GM20000 (cell line): ENCODE measurements around the gene CPAMD8.

Source experiments
- DNase-seq: peaks from one replicate; pipeline ENCODE4 v3.0.0; 2012; ENCODE audit warnings: low spot score
- TF ChIP-seq, protein P1 (sequence below): IDR thresholded peaks from 2 replicates; pipeline ENCODE4 v1.5.1; 2012; ENCODE audit warnings: mild to moderate bottlenecking, control low read depth; ENCODE audit errors: extremely low read depth, missing control alignments

CPAMD8 gene

DNA sequence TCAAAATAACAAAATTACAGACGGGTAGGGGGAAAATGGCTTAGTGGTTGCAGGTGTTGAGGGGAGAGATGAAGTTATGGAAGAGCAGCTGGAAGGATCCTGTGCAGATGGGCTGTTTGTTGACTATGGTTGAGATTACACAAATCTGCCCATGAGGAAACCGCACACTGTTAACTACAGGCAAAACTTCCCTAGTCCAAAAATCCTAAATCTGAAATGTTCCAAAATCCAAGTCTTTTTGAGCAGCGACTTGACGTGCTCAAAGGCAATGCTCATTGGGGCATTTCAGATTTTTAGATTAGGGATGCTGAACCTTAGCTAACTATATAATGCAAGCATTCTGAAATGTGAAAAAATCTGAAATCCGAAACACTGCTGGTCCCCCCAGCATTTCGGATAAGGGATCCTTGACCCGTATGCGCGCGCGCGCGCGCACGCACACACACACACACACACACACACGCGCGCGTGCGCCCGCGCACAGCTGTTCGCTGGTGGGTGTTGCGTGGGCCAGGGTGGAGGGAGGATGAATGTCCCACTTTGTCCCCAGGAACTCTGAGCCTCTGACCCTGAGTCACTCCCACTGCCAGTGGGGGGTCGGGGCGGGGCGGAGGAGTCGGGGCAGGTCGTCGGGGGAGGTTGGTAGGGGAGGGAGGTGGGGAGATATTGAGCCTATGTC lies 131.0 kb downstream of the CPAMD8 start:
- no peak for DNase-seq
- TF ChIP-seq, protein P1, sequence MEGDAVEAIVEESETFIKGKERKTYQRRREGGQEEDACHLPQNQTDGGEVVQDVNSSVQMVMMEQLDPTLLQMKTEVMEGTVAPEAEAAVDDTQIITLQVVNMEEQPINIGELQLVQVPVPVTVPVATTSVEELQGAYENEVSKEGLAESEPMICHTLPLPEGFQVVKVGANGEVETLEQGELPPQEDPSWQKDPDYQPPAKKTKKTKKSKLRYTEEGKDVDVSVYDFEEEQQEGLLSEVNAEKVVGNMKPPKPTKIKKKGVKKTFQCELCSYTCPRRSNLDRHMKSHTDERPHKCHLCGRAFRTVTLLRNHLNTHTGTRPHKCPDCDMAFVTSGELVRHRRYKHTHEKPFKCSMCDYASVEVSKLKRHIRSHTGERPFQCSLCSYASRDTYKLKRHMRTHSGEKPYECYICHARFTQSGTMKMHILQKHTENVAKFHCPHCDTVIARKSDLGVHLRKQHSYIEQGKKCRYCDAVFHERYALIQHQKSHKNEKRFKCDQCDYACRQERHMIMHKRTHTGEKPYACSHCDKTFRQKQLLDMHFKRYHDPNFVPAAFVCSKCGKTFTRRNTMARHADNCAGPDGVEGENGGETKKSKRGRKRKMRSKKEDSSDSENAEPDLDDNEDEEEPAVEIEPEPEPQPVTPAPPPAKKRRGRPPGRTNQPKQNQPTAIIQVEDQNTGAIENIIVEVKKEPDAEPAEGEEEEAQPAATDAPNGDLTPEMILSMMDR: no peak

DNA sequence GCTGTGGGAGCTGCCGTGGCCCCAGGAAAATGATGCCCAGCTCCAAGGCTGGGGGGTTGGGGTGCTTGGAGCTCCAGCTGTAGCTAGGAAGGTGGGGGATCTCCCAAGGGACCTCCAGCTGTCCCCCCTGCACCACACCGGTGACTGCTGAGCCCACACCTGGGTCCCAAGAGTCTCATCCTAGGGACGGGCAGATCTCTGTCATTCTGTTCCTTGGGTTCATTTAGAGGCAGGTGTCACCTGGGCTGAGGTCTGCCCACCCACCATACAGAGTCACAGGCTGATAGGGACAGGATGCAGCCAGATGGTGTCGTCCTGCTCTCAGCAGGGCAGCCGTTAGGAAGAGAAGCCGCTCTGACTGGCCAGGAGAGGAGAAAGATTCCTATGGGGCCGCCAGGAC lies 132.5 kb downstream of the CPAMD8 start:
- no peak for DNase-seq
- TF ChIP-seq, protein P1: no peak

DNA sequence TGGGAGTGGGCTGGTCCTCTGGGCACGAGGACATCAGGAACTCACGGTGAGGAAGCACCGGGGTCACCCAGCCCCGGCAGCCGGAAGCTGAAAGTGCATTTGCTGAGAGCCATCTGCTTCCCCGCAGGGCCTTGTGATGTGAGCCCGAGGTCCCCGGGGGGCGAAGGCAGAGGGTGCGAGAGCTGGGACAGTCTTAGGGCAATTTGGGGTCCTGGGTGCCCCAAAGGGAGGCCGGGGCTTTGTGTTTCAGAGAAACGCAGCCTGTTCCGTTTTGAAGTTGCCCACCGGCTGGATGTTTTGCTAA lies 133.0 kb downstream of the CPAMD8 start:
- TF ChIP-seq, protein P1: no peak
- peak; percentile 68 for DNase-seq

DNA sequence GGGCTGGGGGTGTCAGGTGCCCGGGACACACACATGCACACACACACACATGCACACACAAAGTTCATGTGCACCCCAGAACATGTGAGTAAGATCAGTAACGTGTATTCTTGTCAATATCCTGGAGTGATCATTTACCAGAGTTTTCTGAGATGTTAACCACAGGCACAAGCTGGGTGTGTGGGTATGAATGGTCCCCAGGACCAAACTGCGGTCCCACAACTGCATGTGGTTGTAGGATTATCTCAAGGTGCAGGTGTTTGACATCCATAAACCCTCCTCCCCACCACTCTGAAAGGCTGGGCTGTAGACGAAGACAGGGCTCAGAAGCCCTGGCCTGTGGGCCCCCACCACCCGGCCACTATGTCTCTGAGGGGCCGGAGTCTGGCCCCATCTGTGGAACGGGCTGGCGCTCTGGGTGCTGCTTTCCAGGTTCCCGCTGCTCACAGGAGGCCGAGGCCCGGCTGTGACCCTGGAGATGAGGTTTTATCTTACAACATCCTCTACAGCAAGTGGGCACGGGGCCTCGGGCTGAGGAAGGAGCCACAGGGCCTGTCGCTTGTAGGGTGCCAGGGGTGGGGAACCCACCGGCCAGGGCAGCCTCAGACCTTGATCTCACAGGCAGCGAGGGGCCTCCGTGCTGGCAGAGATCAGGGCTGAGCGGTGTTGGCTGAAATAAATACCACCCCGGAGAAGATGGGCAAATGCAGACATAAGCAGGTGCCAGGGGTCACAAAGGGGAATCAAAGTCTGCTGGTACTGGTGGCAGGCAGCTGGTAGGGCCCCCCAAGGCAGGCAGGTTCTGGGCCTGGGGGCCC lies 133.5 kb downstream of the CPAMD8 start:
- DNase-seq: no peak
- TF ChIP-seq, protein P1: no peak

DNA sequence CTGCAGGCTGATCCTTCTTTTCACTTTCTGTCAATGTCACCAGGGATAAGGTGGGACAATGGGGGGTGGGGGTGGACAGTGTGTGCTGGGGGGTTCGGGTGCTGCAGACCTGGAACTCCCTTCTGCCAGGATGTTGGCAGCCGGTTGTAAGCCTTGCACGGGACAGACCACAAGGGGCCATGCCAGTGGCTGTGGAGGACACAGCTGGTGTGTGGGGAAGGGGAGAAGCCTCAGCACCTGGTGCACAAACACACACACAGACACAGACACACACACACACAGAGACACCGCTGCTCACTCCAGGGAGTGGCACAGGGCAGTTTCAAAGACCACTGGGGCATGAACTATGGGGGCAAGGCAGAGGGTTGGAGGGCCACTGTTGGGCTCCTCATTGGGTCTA lies 134.2 kb downstream of the CPAMD8 start:
- TF ChIP-seq, protein P1: no peak
- no peak for DNase-seq

DNA sequence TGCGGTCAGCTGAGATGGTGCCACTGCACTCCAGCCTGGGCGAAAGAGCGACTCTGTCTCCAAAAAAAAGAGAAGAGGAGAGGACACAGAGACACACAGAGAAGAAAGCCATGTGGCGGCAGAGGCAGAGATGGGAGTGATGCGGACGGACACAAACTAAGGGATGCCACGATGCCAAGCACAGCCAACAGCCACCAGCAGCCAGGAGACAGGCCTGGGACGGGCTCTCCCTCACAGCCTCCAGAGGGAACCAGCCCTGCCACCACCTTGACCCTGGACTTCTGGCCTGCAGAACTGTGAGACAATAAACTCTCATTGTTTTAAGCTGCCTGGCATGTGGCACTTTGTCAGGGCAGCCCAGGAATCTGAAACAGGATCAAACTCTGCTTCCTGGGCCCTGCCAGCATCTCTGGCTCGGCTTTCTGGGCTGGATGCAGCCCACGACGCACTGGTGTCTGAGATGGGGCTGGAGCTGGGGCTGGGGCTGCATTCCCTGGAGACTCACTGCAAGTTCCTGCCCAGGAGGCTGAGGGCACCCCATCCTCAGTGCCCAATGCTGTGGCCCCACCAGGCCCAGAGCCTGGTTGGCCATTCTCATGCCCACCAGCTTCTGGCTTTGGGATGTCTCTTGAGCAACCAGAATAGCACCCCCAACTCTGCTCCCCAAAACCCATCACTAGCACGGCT lies 134.8 kb downstream of the CPAMD8 start:
- no peak for DNase-seq
- TF ChIP-seq, protein P1: no peak

DNA sequence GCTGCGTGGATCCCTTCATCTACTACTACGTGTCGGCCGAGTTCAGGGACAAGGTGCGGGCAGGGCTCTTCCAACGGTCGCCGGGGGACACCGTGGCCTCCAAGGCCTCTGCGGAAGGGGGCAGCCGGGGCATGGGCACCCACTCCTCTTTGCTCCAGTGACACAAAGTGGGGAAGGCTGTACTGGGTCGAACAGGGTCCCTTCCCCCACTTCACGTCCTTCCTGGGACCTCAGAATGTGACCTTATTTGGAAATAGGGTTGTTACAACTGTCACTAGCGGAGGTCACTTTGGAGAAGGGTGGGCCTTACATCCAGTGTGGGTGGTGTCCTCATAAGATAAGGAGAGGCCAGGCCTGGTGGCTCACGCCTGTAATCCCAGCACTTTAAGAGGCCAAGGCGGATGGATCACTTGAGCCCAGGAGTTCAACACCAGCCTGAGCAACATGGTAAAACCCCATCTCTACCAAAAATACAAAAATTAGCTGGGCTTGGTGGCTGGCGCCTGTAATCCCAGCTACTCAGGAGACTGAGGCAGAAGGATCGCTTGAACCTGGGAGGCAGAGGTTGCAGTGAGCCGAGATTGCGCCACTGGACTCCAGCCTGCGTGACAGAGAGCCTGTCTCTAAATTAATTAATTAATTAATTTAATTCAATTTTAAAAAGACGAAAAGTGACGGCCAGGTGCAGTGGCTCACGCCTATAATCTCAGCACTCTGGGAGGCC lies 136.0 kb downstream of the CPAMD8 start:
- DNase-seq: no peak
- TF ChIP-seq, protein P1: no peak
